IMR-90 (cell line): ENCODE measurements around the gene RPTOR. TPM values are rescaled to one million over a fixed set of nuclear protein-coding genes. Genes with fewer than 3 reads are reported as not detected.

Experiments used
- ATAC-seq: fragments of 200-7000 bp; cut with Tn5 transposase; 2 replicates; pipeline ENCODE4 v1.9.1; 2020; ENCODE audit warnings: low read depth, mild to moderate bottlenecking, moderate library complexity
- BruUV-seq: library from RNA; stranded (reverse); fragments of 400-500 nt; replicated peaks from 2 replicates; lab custom pipeline; 2021; lab: Mats Ljungman, UMichigan
- CTCF ChIA-PET: fragments of 300-600 bp; formaldehyde crosslinking; extraction: SDS; loops from one replicate; lab custom pipeline; 2021; ENCODE audit warnings: antibody characterized with exemption; lab: Yijun Ruan, JAX
- POLR2A ChIA-PET: fragments of 300-600 bp; sonication (Branson Sonifier 250); formaldehyde crosslinking; loops from one replicate; lab custom pipeline; 2022; ENCODE audit warnings: antibody characterized with exemption; ENCODE audit not compliant: unreplicated experiment; lab: Charles Lee
- DNase-seq: peaks from one replicate; pipeline ENCODE4 v3.0.0; 2013
- H2AFZ ChIP-seq: replicated peaks from 2 replicates; pipeline ENCODE3; 2013; ENCODE audit warnings: low read length, mild to moderate bottlenecking; ENCODE audit not compliant: poor library complexity
- H2AK5ac ChIP-seq: 2 replicates; pipeline ENCODE4 v1.6.1; 2013; ENCODE audit warnings: low read depth, low read length, inconsistent platforms
- H2AK9ac ChIP-seq: replicated peaks from 2 replicates; pipeline ENCODE3; 2013; ENCODE audit warnings: mild to moderate bottlenecking, low read depth, low read length, moderate library complexity; ENCODE audit not compliant: poor library complexity
- H2BK120ac ChIP-seq: 2 replicates; pipeline ENCODE4 v1.6.1; 2013; ENCODE audit warnings: low read depth, low read length, inconsistent platforms
- H2BK15ac ChIP-seq: 3 replicates; pipeline ENCODE4 v1.6.1; 2013; ENCODE audit warnings: low read depth, low read length, inconsistent platforms
- H2BK20ac ChIP-seq: 2 replicates; pipeline ENCODE4 v1.6.1; 2013; ENCODE audit warnings: low read depth, mild to moderate bottlenecking, inconsistent platforms, low read length, moderate library complexity
- H2BK5ac ChIP-seq: 2 replicates; pipeline ENCODE4 v1.6.1; 2013; ENCODE audit warnings: mild to moderate bottlenecking, low read depth, low read length, inconsistent platforms; ENCODE audit not compliant: poor library complexity, severe bottlenecking
- H3K14ac ChIP-seq: replicated peaks from 2 replicates; pipeline ENCODE4 v1.6.1; 2013; ENCODE audit warnings: low read depth, low read length, inconsistent platforms
- H3K18ac ChIP-seq: 2 replicates; pipeline ENCODE4 v1.6.1; 2013; ENCODE audit warnings: low read depth, low read length, control low read depth
- H3K23ac ChIP-seq: 2 replicates; pipeline ENCODE4 v1.6.1; 2013; ENCODE audit warnings: low read depth, low read length, inconsistent platforms
- H3K27ac ChIP-seq: 2 replicates; pipeline ENCODE4 v1.5.1; 2013; ENCODE audit warnings: mild to moderate bottlenecking, control low read depth, low read length; ENCODE audit not compliant: insufficient read depth
- H3K27me3 ChIP-seq: 2 replicates; pipeline ENCODE4 v1.6.1; 2013; ENCODE audit warnings: low read length; ENCODE audit not compliant: control insufficient read depth, insufficient read depth
- H3K36me3 ChIP-seq: 2 replicates; pipeline ENCODE4 v1.6.1; 2013; ENCODE audit warnings: low read length, mixed read lengths; ENCODE audit not compliant: control insufficient read depth, insufficient read depth
- H3K4ac ChIP-seq: 2 replicates; pipeline ENCODE4 v1.6.1; 2013; ENCODE audit warnings: low read depth, low read length, inconsistent platforms
- H3K4me1 ChIP-seq: 2 replicates; pipeline ENCODE4 v1.6.1; 2013; ENCODE audit warnings: low read length, mixed read lengths; ENCODE audit not compliant: control insufficient read depth, insufficient read depth
- H3K4me2 ChIP-seq: 2 replicates; pipeline ENCODE4 v1.6.1; 2013; ENCODE audit warnings: low read depth, mild to moderate bottlenecking, control low read depth, low read length, moderate library complexity
- H3K4me3 ChIP-seq: 2 replicates; pipeline ENCODE4 v1.5.1; 2013; ENCODE audit warnings: low read depth, mild to moderate bottlenecking, control low read depth, low read length, moderate library complexity; ENCODE audit not compliant: insufficient read depth
- H3K56ac ChIP-seq: 2 replicates; pipeline ENCODE4 v1.6.1; 2013; ENCODE audit warnings: low read length, inconsistent platforms; ENCODE audit not compliant: insufficient read depth; ENCODE audit errors: extremely low read depth
- H3K79me1 ChIP-seq, 2 experiments: 2 replicates each; pipeline ENCODE4 v1.6.1; 2013; ENCODE audit warnings: low read length in 2 of 2, inconsistent platforms in 1 of 2, low read depth in 1 of 2
- H3K9ac ChIP-seq: 2 replicates; pipeline ENCODE4 v1.6.1; 2013; ENCODE audit warnings: low read depth, low read length, control low read depth
- H3K9me1 ChIP-seq: 2 replicates; pipeline ENCODE4 v1.6.1; 2013; ENCODE audit warnings: low read length, inconsistent platforms; ENCODE audit not compliant: insufficient read depth
- H3K9me3 ChIP-seq: 2 replicates; pipeline ENCODE4 v1.6.1; 2013; ENCODE audit warnings: low read length; ENCODE audit not compliant: control insufficient read depth, insufficient read depth
- H4K20me1 ChIP-seq: 2 replicates; pipeline ENCODE4 v1.6.1; 2013; ENCODE audit warnings: low read length, inconsistent platforms; ENCODE audit not compliant: insufficient read depth
- H4K5ac ChIP-seq: 2 replicates; pipeline ENCODE4 v1.6.1; 2013; ENCODE audit warnings: mild to moderate bottlenecking, low read depth, low read length, control low read depth
- H4K8ac ChIP-seq, 2 experiments: 2 replicates each; pipeline ENCODE4 v1.6.1; 2013; ENCODE audit warnings: low read depth in 2 of 2, low read length in 2 of 2, control low read depth in 1 of 2, inconsistent platforms in 1 of 2
- H4K91ac ChIP-seq: 2 replicates; pipeline ENCODE4 v1.6.1; 2013; ENCODE audit warnings: low read depth, low read length, inconsistent platforms; ENCODE audit not compliant: insufficient read depth
- BHLHE40 ChIP-seq: fragments of 150-350 bp; IDR thresholded peaks from 2 replicates; pipeline ENCODE4 v1.6.1; 2016; ENCODE audit warnings: mild to moderate bottlenecking, low read depth, low read length
- FOS ChIP-seq: fragments of 150-350 bp; IDR thresholded peaks from 2 replicates; pipeline ENCODE4 v1.6.1; 2016; ENCODE audit warnings: low read depth, low read length
- MAZ ChIP-seq: IDR thresholded peaks from 2 replicates; pipeline ENCODE4 v1.6.1; 2012; ENCODE audit warnings: low read depth, mild to moderate bottlenecking, low read length, improper control_type of control experiment, moderate library complexity, borderline replicate concordance
- MXI1 ChIP-seq: IDR thresholded peaks from 2 replicates; pipeline ENCODE4 v1.6.1; 2012; ENCODE audit warnings: low read depth, mild to moderate bottlenecking, low read length, moderate library complexity, borderline replicate concordance
- NFE2L2 ChIP-seq: fragments of 150-350 bp; IDR thresholded peaks from 2 replicates; pipeline ENCODE4 v1.6.1; 2016; ENCODE audit warnings: low read depth, mild to moderate bottlenecking, low read length
- SMC3 ChIP-seq: fragments of 150-350 bp; IDR thresholded peaks from 2 replicates; pipeline ENCODE4 v1.6.1; 2016; ENCODE audit warnings: low read depth, mild to moderate bottlenecking, antibody characterized with exemption, low read length, moderate library complexity
- WGBS, 2 experiments: methylation state at CpG; one replicate each; pipeline versions ENCODE4 v1.1.5 to v1.1.7; 2013; ENCODE audit warnings: missing lambda C conversion rate in 2 of 2; ENCODE audit not compliant: insufficient read length in 1 of 2; ENCODE audit errors: extremely low coverage in 2 of 2; 5-methylcytosine and 5-hydroxymethylcytosine counted together
- dilution Hi-C: fragments of 300-500 bp; cut with HindIII; formaldehyde crosslinking; loops from one replicate; pipeline ENCODE4 v1.14.3; 2018; ENCODE audit warnings: low sequenced_read_pairs; ENCODE audit not compliant: unreplicated experiment
- in situ Hi-C: fragments of 300-500 bp; cut with MboI; formaldehyde crosslinking; loops from 3 replicates; pipeline ENCODE4 v1.14.3; 2019; ENCODE audit warnings: low sequenced_read_pairs, inconsistent platforms, mixed read lengths
- intact Hi-C: fragments of 100-400 bp; cut with micrococcal nuclease; formaldehyde crosslinking; loops from 2 replicates; pipeline ENCODE4 v1.10.0; 2022
- polyA plus RNA-seq, 3 experiments: library from polyadenylated mRNA; depleted of rRNA; stranded (reverse); fragments of >200 nt; gene quantifications; 2 replicates each; pipeline ENCODE4 v1.2.3, GENCODE V29; 2012; ENCODE audit warnings: low replicate concordance in 1 of 3
- total RNA-seq: library from RNA; depleted of rRNA; stranded (reverse); fragments of >200 nt; gene quantifications from 2 replicates; pipeline ENCODE4 v1.2.3, GENCODE V29; 2012
- TF ChIP-seq, protein P1 (sequence below): fragments of 150-350 bp; IDR thresholded peaks from 2 replicates; pipeline ENCODE4 v1.6.1; 2016; ENCODE audit warnings: low read depth, mild to moderate bottlenecking, low read length, moderate library complexity, borderline replicate concordance
- TF ChIP-seq, protein P2 (sequence below): conservative IDR thresholded peaks from 2 replicates; pipeline ENCODE4 v1.5.1; 2012; ENCODE audit warnings: mild to moderate bottlenecking, low read depth, low read length, improper control_type of control experiment

Gene RPTOR
- total and polyA plus RNA-seq, 2 of the 4 experiments (the other 2 are of a cell fraction): 10.8 to 14.7 TPM

GRCh38 chr17:81003711-81004475 is 459.3 kb downstream of the RPTOR start:
- Histone ChIP-seq H2BK120ac (no peak overlapping the region), H3K4me3 (peak overlapping the region; percentile 25), H2AFZ (peak overlapping the region; percentile 65), H2BK5ac (no peak overlapping the region), H3K27me3 (peaks cover 28% of the 10 kb centered on the region), H3K56ac (no peak overlapping the region), H3K4me2 (peak overlapping the region; percentile 75), H3K14ac (no peak overlapping the region), H3K9me3 (no peaks in the 10 kb centered on the region), H4K20me1 (peaks cover 7% of the 10 kb centered on the region; the same call in 1 of the 2 replicates), H4K8ac (no peak overlapping the region), H3K4ac (no peak overlapping the region; the same call in 1 of the 2 replicates), H2AK9ac (peak overlapping the region; percentile 69), H4K5ac (no peak overlapping the region), H3K9ac (no peak overlapping the region), H3K79me1 (no peaks in the 10 kb centered on the region), H2BK15ac (no peak overlapping the region), H3K9me1 (no peaks in the 10 kb centered on the region), H3K27ac (no peak overlapping the region), H2AK5ac (no peak overlapping the region), H3K23ac (no peak overlapping the region), H3K4me1 (peaks cover 9% of the 10 kb centered on the region), H3K18ac (no peak overlapping the region), H3K36me3 (peaks cover 12% of the 10 kb centered on the region; the same call in 1 of the 2 replicates), H4K91ac (no peak overlapping the region), H2BK20ac (no peak overlapping the region)
- ATAC-seq (peak; percentile 49), DNase-seq (no peak)
- dilution Hi-C loops (no loop called here), intact Hi-C loops (no loop called here), in situ Hi-C loops (no loop called here)
- WGBS, 2 experiments: 13% methylated on average over 7 of the region's 72 CpGs; no CpG with 5 or more reads in 1 of the 2 experiments
- TF ChIP-seq MXI1 (no peak), SMC3 (no peak), BHLHE40 (peak; percentile 40; the same call in 1 of the 2 replicates), MAZ (no peak), NFE2L2 (no peak), FOS (no peak)
- TF ChIP-seq, protein P1, sequence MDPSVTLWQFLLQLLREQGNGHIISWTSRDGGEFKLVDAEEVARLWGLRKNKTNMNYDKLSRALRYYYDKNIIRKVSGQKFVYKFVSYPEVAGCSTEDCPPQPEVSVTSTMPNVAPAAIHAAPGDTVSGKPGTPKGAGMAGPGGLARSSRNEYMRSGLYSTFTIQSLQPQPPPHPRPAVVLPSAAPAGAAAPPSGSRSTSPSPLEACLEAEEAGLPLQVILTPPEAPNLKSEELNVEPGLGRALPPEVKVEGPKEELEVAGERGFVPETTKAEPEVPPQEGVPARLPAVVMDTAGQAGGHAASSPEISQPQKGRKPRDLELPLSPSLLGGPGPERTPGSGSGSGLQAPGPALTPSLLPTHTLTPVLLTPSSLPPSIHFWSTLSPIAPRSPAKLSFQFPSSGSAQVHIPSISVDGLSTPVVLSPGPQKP: no peak
- TF ChIP-seq, protein P2, sequence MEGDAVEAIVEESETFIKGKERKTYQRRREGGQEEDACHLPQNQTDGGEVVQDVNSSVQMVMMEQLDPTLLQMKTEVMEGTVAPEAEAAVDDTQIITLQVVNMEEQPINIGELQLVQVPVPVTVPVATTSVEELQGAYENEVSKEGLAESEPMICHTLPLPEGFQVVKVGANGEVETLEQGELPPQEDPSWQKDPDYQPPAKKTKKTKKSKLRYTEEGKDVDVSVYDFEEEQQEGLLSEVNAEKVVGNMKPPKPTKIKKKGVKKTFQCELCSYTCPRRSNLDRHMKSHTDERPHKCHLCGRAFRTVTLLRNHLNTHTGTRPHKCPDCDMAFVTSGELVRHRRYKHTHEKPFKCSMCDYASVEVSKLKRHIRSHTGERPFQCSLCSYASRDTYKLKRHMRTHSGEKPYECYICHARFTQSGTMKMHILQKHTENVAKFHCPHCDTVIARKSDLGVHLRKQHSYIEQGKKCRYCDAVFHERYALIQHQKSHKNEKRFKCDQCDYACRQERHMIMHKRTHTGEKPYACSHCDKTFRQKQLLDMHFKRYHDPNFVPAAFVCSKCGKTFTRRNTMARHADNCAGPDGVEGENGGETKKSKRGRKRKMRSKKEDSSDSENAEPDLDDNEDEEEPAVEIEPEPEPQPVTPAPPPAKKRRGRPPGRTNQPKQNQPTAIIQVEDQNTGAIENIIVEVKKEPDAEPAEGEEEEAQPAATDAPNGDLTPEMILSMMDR: no peak
- no TSS peak for BruUV-seq
- CTCF ChIA-PET: no interaction called here
- POLR2A ChIA-PET: interaction anchor here (0.6 kb wide), 1 partner anchor 109 kb away, joined by 3 read pairs; no protein-coding TSS in a partner anchor
